Activated B cell treated with CpG ODN at 0.5 μM for 24 hours (primary cell): ENCODE data around the gene CLOCK. TPM values are rescaled to one million over a fixed set of nuclear protein-coding genes. Genes with fewer than 3 reads are reported as not detected.

Experiments
- ATAC-seq: fragments of 200-7000 bp; cut with Tn5 transposase; one replicate; pipeline ENCODE4 v1.10.0; 2021; ENCODE audit warnings: low read depth, mild to moderate bottlenecking, moderate library complexity
- CTCF ChIA-PET: fragments of 350-600 bp; sonication (Branson Sonifier 250); formaldehyde crosslinking; loops from one replicate; lab custom pipeline; 2021; ENCODE audit warnings: antibody characterized with exemption; lab: Charles Lee
- POLR2A ChIA-PET: fragments of 350-600 bp; sonication (Branson Sonifier 250); formaldehyde crosslinking; loops from one replicate; lab custom pipeline; 2021; ENCODE audit warnings: antibody characterized with exemption; lab: Charles Lee
- DNase-seq: peaks from one replicate; pipeline ENCODE4 v3.0.0; 2022
- H3K27ac Mint-ChIP-seq: one replicate; pipeline ENCODE4 v1.8.0; 2020; ENCODE audit warnings: mixed read lengths
- H3K27me3 Mint-ChIP-seq: one replicate; pipeline ENCODE4 v1.8.0; 2021; ENCODE audit warnings: mixed read lengths
- H3K36me3 Mint-ChIP-seq: one replicate; pipeline ENCODE4 v1.8.0; 2021; ENCODE audit warnings: low read depth, mixed read lengths
- H3K4me1 Mint-ChIP-seq: one replicate; pipeline ENCODE4 v1.8.0; 2021; ENCODE audit warnings: mixed read lengths
- H3K4me3 Mint-ChIP-seq: one replicate; pipeline ENCODE4 v1.8.0; 2020; ENCODE audit warnings: mild to moderate bottlenecking, mixed read lengths
- H3K9me3 Mint-ChIP-seq: one replicate; pipeline ENCODE4 v1.8.0; 2020; ENCODE audit warnings: mixed read lengths
- intact Hi-C: fragments of 100-400 bp; cut with micrococcal nuclease; formaldehyde crosslinking; loops from one replicate; pipeline ENCODE4 v1.15.1; 2024
- total RNA-seq: library from RNA; stranded (reverse); gene quantifications from 2 replicates; pipeline ENCODE4 v1.2.3, GENCODE V29; 2022
- TF ChIP-seq, protein P1 (sequence below): fragments of 200-600 bp; IDR thresholded peaks from one replicate; pipeline ENCODE4 v1.8.0; 2022; ENCODE audit warnings: antibody characterized with exemption, mild to moderate bottlenecking

Gene CLOCK
- total RNA-seq, 1 donor from 2014 or later, result 12.9 TPM

DNA sequence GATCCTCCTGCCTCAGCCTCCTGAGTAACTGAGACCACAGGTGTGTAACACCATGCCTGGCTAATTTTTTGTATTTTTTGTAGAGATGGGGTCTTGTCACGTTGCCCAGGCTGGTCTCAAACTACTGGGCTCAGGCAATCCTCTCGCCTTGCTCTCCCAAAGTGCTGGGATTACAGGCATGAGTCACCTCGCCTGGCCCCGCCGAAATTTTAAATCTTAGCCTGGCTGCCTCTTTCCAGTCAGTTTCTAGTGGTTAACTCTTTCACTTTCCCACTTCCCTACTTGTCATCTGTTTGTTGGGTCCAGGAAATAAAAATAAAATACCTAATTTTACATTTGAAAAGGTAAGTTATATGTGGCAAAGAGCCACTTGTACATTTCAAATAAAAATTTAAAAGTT is 88.5 kb downstream of the CLOCK start:
- ATAC-seq (no peak), DNase-seq (no peak)
- TF ChIP-seq, protein P1, sequence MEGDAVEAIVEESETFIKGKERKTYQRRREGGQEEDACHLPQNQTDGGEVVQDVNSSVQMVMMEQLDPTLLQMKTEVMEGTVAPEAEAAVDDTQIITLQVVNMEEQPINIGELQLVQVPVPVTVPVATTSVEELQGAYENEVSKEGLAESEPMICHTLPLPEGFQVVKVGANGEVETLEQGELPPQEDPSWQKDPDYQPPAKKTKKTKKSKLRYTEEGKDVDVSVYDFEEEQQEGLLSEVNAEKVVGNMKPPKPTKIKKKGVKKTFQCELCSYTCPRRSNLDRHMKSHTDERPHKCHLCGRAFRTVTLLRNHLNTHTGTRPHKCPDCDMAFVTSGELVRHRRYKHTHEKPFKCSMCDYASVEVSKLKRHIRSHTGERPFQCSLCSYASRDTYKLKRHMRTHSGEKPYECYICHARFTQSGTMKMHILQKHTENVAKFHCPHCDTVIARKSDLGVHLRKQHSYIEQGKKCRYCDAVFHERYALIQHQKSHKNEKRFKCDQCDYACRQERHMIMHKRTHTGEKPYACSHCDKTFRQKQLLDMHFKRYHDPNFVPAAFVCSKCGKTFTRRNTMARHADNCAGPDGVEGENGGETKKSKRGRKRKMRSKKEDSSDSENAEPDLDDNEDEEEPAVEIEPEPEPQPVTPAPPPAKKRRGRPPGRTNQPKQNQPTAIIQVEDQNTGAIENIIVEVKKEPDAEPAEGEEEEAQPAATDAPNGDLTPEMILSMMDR, result no peak
- H3K4me1 Mint-ChIP-seq, result no peaks in the 10 kb centered on the region
- H3K36me3 Mint-ChIP-seq, result peaks cover 22% of the 10 kb centered on the region
- no peak overlapping the region for H3K27ac Mint-ChIP-seq
- CTCF ChIA-PET, result no interaction called here
- POLR2A ChIA-PET, result no interaction called here
- no peaks in the 10 kb centered on the region for H3K9me3 Mint-ChIP-seq
- intact Hi-C loops, result no loop called here
- H3K4me3 Mint-ChIP-seq, result no peak overlapping the region
- H3K27me3 Mint-ChIP-seq, result no peaks in the 10 kb centered on the region

DNA sequence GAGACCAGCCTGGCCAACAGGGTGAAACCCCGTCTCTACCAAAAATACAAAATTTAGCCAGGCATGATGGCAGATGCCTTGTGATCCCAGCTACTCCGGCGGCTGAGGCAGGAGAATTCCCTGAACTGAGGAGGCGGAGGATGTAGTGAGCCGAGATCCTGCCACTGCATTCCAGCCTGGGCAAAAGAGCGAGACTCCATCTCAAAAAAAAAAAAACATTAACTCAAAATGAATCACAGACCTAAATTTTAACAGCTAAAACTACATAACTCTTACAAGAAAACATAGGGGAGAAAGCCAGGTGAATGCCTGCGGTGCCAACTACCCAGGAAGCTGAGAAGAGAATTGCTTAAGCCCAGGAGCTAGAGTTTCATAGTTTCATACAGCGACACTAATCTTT is 96.1 kb downstream of the CLOCK start:
- Mint-ChIP-seq H3K27me3 (no peaks in the 10 kb centered on the region), H3K27ac (no peak overlapping the region), H3K4me1 (no peaks in the 10 kb centered on the region), H3K4me3 (no peak overlapping the region), H3K36me3 (peaks cover 61% of the 10 kb centered on the region), H3K9me3 (no peaks in the 10 kb centered on the region)
- DNase-seq (no peak), ATAC-seq (no peak)
- ChIA-PET CTCF (no interaction called here), POLR2A (interaction anchor here (0.7 kb wide), 1 partner anchor 12 kb away, joined by 5 read pairs; no protein-coding TSS in a partner anchor)
- TF ChIP-seq, protein P1, result no peak
- intact Hi-C loops, result no loop called here

DNA sequence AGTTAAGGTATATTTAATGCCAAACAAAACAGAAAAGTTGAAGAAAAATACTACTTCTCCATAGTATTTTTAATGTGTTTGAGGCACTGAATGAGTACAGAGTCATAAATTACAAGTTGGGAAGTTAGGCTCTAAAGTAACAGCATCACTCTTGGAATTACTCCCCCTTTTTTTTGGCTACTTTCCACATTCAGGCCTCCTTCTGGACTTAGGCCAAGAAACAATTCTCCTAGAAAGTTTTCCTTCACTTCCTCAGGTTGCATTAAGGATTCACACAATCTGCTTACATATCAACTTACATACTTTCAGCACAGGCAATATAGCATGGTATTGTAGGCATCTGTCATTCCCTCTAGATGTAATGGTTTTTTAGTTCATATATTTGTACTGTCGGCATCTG is 98.9 kb downstream of the CLOCK start:
- Mint-ChIP-seq H3K4me3 (no peak overlapping the region), H3K27me3 (no peaks in the 10 kb centered on the region), H3K4me1 (no peaks in the 10 kb centered on the region), H3K9me3 (no peaks in the 10 kb centered on the region), H3K36me3 (peaks cover 54% of the 10 kb centered on the region), H3K27ac (no peak overlapping the region)
- no peak for DNase-seq
- no peak for ATAC-seq
- intact Hi-C loops, result loop anchor here (10.0 kb wide), 1 partner anchor 187 kb away; the partner anchor contains the start of gene NMU
- ChIA-PET POLR2A (no interaction called here), CTCF (no interaction called here)
- TF ChIP-seq, protein P1, result no peak

DNA sequence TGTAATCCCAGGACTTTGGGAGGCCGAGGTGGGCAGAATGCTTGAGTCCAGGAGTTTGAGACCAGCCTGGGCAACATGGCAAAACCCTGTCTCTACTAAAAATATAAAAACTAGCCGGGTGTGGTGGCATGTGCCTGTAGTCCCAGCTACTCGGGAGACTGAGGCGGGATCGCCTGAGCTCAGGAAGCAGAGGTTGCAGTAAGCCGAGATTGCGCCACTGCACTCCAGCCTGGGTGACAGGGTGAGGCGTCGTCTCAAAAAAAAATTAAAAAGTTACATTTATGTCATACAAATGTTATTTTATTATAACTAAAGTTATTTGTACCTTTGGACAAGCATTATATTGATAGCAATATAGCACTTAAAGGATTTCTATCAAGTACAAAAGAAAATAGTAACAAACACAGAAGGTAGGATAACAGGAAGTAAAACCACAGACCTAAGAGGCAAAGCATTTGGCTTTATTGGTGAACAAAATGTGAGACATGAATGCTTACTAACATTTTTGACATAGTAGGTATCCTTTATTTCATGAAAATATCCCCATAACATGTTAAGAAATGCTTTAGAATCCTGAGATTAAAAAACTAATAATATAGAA is 99.5 kb downstream of the CLOCK start:
- ChIA-PET CTCF (no interaction called here), POLR2A (no interaction called here)
- intact Hi-C loops, result loop anchor here (10.0 kb wide), 1 partner anchor 188 kb away; the partner anchor contains the start of gene NMU
- no peaks in the 10 kb centered on the region for H3K27me3 Mint-ChIP-seq
- H3K4me1 Mint-ChIP-seq, result no peaks in the 10 kb centered on the region
- ATAC-seq (no peak), DNase-seq (no peak)
- TF ChIP-seq, protein P1, result no peak
- no peaks in the 10 kb centered on the region for H3K9me3 Mint-ChIP-seq
- H3K27ac Mint-ChIP-seq, result no peak overlapping the region
- H3K4me3 Mint-ChIP-seq, result no peak overlapping the region
- H3K36me3 Mint-ChIP-seq, result peaks cover 57% of the 10 kb centered on the region

DNA sequence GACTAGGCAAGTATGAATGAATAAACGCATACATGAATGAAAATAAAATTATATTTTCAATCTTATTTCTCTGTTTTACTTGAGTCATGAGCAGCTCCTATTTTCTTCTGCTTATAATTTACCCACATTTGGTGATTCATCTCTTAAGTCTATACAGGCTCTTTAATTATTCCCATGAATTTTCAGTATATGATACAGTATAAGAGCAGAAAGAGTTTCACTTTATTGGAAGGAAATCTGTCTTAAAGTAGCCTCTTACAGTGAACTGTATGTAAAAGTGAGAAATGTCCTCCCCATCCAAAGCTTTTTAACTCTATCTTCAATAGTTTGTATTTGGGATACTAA is 100.2 kb downstream of the CLOCK start:
- ATAC-seq, result no peak
- DNase-seq, result no peak
- TF ChIP-seq, protein P1, result no peak
- no peak overlapping the region for H3K4me3 Mint-ChIP-seq
- intact Hi-C loops, result loop anchor here (10.0 kb wide), 1 partner anchor 188 kb away; the partner anchor contains the start of gene NMU
- no peaks in the 10 kb centered on the region for H3K9me3 Mint-ChIP-seq
- no peaks in the 10 kb centered on the region for H3K4me1 Mint-ChIP-seq
- POLR2A ChIA-PET, result no interaction called here
- CTCF ChIA-PET, result no interaction called here
- H3K36me3 Mint-ChIP-seq, result peaks cover 54% of the 10 kb centered on the region
- H3K27ac Mint-ChIP-seq, result no peak overlapping the region
- H3K27me3 Mint-ChIP-seq, result no peaks in the 10 kb centered on the region
